ENCODE data around the gene ZBTB20. TPM values are rescaled to one million over a fixed set of nuclear protein-coding genes. Genes with fewer than 3 reads are reported as not detected.

The ZBTB20 gene
- total RNA-seq, 1 donor from 2014 or later = 19.1 TPM

DNA sequence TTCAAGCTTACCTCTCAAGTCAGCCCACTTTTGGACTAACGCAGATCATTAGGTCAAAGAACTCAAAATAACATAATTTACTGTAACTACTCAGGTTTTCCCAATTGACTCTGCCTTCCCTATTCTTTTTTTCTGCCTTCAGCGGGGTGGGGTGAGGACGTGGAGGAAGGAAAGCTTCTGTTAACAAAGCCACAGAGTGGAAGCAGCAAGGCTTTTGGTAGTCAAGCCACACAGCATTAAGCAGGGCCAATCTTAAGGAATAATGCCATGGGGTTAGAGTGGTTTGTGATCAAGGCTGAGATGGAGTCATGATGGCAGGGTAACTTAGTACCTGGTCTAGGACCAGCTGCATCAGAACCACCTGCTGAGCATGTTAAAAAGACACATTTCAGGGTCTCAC is 575.7 kb downstream of the ZBTB20 start:
- Mint-ChIP-seq H3K4me1 (ENCODE audit: unreplicated experiment) (peaks cover 17% of the 10 kb centered on the region), H3K27me3 (ENCODE audit: unreplicated experiment) (no peaks in the 10 kb centered on the region), H3K36me3 (ENCODE audit: unreplicated experiment) (no peaks in the 10 kb centered on the region), H3K9me3 (ENCODE audit: unreplicated experiment) (no peaks in the 10 kb centered on the region), H3K4me3 (ENCODE audit: unreplicated experiment) (no peak overlapping the region), H3K27ac (ENCODE audit: unreplicated experiment) (no peak overlapping the region)
- no peak for DNase-seq (ENCODE audit: extremely low spot score, unreplicated experiment)
- TF ChIP-seq, protein P1, sequence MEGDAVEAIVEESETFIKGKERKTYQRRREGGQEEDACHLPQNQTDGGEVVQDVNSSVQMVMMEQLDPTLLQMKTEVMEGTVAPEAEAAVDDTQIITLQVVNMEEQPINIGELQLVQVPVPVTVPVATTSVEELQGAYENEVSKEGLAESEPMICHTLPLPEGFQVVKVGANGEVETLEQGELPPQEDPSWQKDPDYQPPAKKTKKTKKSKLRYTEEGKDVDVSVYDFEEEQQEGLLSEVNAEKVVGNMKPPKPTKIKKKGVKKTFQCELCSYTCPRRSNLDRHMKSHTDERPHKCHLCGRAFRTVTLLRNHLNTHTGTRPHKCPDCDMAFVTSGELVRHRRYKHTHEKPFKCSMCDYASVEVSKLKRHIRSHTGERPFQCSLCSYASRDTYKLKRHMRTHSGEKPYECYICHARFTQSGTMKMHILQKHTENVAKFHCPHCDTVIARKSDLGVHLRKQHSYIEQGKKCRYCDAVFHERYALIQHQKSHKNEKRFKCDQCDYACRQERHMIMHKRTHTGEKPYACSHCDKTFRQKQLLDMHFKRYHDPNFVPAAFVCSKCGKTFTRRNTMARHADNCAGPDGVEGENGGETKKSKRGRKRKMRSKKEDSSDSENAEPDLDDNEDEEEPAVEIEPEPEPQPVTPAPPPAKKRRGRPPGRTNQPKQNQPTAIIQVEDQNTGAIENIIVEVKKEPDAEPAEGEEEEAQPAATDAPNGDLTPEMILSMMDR (IDR thresholded peaks at IDR 0.05) = no peak

DNA sequence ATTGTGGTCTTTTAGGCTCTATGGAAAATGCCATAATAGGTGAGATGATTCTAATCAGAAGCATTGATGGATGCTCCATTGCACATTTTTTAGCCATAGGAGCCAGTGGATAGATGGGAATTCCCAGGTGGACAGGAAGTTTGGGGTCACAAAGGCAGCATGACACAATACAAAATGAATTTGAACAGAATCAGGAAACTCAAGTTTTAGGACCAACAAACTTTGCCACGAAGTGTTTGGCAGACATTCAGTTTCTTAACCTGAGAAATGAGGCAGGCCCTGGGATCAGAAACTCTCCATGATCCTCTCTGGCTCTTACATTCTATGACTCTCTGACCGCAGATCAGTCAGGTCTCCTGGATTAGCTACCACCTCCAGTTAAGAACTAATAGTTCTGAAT is 577.9 kb downstream of the ZBTB20 start:
- Mint-ChIP-seq H3K4me1 (ENCODE audit: unreplicated experiment) (peaks cover 17% of the 10 kb centered on the region), H3K9me3 (ENCODE audit: unreplicated experiment) (peaks cover under 1% of the 10 kb centered on the region), H3K36me3 (ENCODE audit: unreplicated experiment) (peaks cover 2% of the 10 kb centered on the region), H3K27me3 (ENCODE audit: unreplicated experiment) (no peaks in the 10 kb centered on the region), H3K4me3 (ENCODE audit: unreplicated experiment) (no peak overlapping the region), H3K27ac (ENCODE audit: unreplicated experiment) (no peak overlapping the region)
- TF ChIP-seq, protein P1 (IDR thresholded peaks at IDR 0.05) = no peak
- no peak for DNase-seq (ENCODE audit: extremely low spot score, unreplicated experiment)

DNA sequence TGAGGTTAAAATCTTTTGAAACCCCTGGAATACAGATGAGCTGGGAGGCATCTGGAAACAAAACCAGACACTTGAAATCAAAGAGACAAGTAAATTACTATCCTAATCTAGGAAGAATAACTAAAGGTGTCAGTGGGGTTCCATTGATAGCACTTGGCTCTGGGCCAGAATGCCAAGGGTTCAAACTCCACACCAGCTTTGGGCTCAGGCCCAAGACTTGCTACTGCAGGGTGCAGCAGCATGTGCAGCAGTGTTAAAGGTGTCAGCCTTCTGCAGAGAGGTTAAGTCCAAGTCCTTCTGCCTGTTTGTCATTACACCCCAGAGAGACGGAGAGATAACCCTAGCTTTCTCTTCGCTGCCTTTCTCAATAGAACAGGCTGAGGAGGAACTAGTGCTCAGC is 579.3 kb downstream of the ZBTB20 start:
- H3K36me3 Mint-ChIP-seq (ENCODE audit: unreplicated experiment) = peaks cover 2% of the 10 kb centered on the region
- DNase-seq (ENCODE audit: extremely low spot score, unreplicated experiment) = no peak

DNA sequence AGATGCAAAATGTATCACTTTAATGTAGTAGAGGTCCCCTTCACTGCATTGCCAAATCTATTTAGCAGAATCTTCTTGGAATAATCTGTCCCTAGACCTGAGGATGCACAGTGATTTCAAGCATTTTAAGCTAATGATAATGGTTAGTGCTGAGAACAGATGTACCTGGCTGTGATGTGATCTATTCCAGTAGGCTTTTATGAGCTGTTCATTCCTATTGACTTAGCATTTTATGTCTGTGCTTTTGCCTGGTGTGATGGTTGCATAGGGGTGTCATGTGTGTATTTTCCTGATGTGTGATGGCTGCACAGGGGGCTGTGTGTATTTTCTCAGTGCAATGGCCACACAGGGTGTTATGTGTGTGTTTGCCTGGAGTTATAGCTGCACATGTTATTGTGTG is 580.3 kb downstream of the ZBTB20 start:
- Mint-ChIP-seq H3K36me3 (ENCODE audit: unreplicated experiment) (peaks cover 5% of the 10 kb centered on the region), H3K27ac (ENCODE audit: unreplicated experiment) (no peak overlapping the region), H3K4me1 (ENCODE audit: unreplicated experiment) (peaks cover 17% of the 10 kb centered on the region), H3K9me3 (ENCODE audit: unreplicated experiment) (peaks cover 6% of the 10 kb centered on the region), H3K27me3 (ENCODE audit: unreplicated experiment) (no peaks in the 10 kb centered on the region), H3K4me3 (ENCODE audit: unreplicated experiment) (no peak overlapping the region)
- TF ChIP-seq, protein P1 (IDR thresholded peaks at IDR 0.05) = no peak
- no peak for DNase-seq (ENCODE audit: extremely low spot score, unreplicated experiment)

More for the DNA sequence above, 579.3 kb downstream of the ZBTB20 start:
- no peak overlapping the region for H3K4me3 Mint-ChIP-seq (ENCODE audit: unreplicated experiment)
- no peak overlapping the region for H3K27ac Mint-ChIP-seq (ENCODE audit: unreplicated experiment)
- H3K4me1 Mint-ChIP-seq (ENCODE audit: unreplicated experiment) = peaks cover 17% of the 10 kb centered on the region
- peaks cover 6% of the 10 kb centered on the region for H3K9me3 Mint-ChIP-seq (ENCODE audit: unreplicated experiment)
- H3K27me3 Mint-ChIP-seq (ENCODE audit: unreplicated experiment) = no peaks in the 10 kb centered on the region
- TF ChIP-seq, protein P1 (IDR thresholded peaks at IDR 0.05) = no peak

DNA sequence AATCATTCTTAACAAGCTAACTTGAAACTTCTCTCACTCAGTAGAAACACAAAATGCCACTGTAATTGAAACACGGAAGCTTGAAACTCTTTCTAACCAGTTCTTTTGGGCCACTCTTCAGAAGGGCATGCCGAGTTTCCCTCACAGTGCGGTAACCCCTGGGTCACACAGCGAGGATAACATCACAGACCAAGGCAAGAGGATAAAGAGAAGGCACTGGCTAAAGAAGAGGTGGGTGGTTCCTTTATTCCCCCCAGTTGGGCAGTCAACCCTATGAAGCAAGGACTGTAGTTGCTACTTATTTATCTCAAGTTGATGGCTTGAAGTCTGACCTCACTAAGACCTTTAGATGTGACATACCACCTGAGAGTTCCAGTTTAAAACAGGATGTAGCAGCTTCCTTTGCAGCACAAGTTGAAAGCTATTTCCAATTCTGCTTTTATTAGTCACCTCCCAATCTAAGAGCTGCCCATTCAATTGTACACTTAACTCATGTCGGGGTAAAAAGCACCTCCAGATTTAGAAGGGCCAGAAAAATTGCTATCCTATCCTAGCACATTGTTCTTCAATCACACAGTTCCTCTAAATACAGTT is 580.8 kb downstream of the ZBTB20 start:
- Mint-ChIP-seq H3K4me3 (ENCODE audit: unreplicated experiment) (no peak overlapping the region), H3K27me3 (ENCODE audit: unreplicated experiment) (no peaks in the 10 kb centered on the region), H3K36me3 (ENCODE audit: unreplicated experiment) (peaks cover 5% of the 10 kb centered on the region), H3K27ac (ENCODE audit: unreplicated experiment) (no peak overlapping the region), H3K9me3 (ENCODE audit: unreplicated experiment) (peaks cover 6% of the 10 kb centered on the region), H3K4me1 (ENCODE audit: unreplicated experiment) (peaks cover 17% of the 10 kb centered on the region)
- TF ChIP-seq, protein P1 (IDR thresholded peaks at IDR 0.05) = no peak
- DNase-seq (ENCODE audit: extremely low spot score, unreplicated experiment) = no peak
